ENCODE measurements around the gene ATP11A.
A peak's percentile ranks its signal among the peaks of the same experiment; 100 is the strongest.
"Not testable (repeated sequence)": the region's sequence is repeated elsewhere in the genome, so short reads cannot be mapped to it uniquely, and the experiment has no call there.

ATP11A gene

GRCh38 chr13:112841303-112842015 is 151.6 kb downstream of the ATP11A start:
- not testable (repeated sequence) for H3K9ac ChIP-seq (ENCODE audit: low read depth, low read length); H3K4me3 ChIP-seq (ENCODE audit: low read depth, low read length); H3K27me3 ChIP-seq (ENCODE audit: control insufficient read depth, insufficient read depth, low read length); H3K4me1 ChIP-seq (ENCODE audit: control insufficient read depth, insufficient read depth, low read length); H3K9me3 ChIP-seq (ENCODE audit: control insufficient read depth, insufficient read depth, low read length)
- Histone ChIP-seq H3K27ac (ENCODE audit: low read depth, low read length) (peak overlapping the region; percentile 2), H3K36me3 (ENCODE audit: control insufficient read depth, insufficient read depth, low read length) (peaks cover 63% of the 10 kb centered on the region)

- Histone ChIP-seq H3K4me1 (ENCODE audit: control insufficient read depth, insufficient read depth, low read length) (no peaks in the 10 kb centered on the region), H3K27me3 (ENCODE audit: control insufficient read depth, insufficient read depth, low read length) (no peaks in the 10 kb centered on the region), H3K4me3 (ENCODE audit: low read depth, low read length) (no peak overlapping the region), H3K9me3 (ENCODE audit: control insufficient read depth, insufficient read depth, low read length) (no peaks in the 10 kb centered on the region), H3K36me3 (ENCODE audit: control insufficient read depth, insufficient read depth, low read length) (peaks cover 53% of the 10 kb centered on the region), H3K9ac (ENCODE audit: low read depth, low read length) (no peak overlapping the region), H3K27ac (ENCODE audit: low read depth, low read length) (no peak overlapping the region)
These were observed 152.6 kb downstream of the ATP11A start for GRCh38 chr13:112842343-112842856.

- Histone ChIP-seq H3K36me3 (ENCODE audit: control insufficient read depth, insufficient read depth, low read length) (peaks cover 48% of the 10 kb centered on the region), H3K9me3 (ENCODE audit: control insufficient read depth, insufficient read depth, low read length) (no peaks in the 10 kb centered on the region), H3K4me3 (ENCODE audit: low read depth, low read length) (no peak overlapping the region), H3K27ac (ENCODE audit: low read depth, low read length) (no peak overlapping the region), H3K27me3 (ENCODE audit: control insufficient read depth, insufficient read depth, low read length) (no peaks in the 10 kb centered on the region), H3K4me1 (ENCODE audit: control insufficient read depth, insufficient read depth, low read length) (no peaks in the 10 kb centered on the region), H3K9ac (ENCODE audit: low read depth, low read length) (no peak overlapping the region)
These were observed 153.1 kb downstream of the ATP11A start for GRCh38 chr13:112842931-112843391.

GRCh38 chr13:112843392-112844111 is 153.7 kb downstream of the ATP11A start:
- no peak overlapping the region for H3K4me3 ChIP-seq (ENCODE audit: low read depth, low read length)
- H3K36me3 ChIP-seq (ENCODE audit: control insufficient read depth, insufficient read depth, low read length) = peaks cover 42% of the 10 kb centered on the region
- no peak overlapping the region for H3K9ac ChIP-seq (ENCODE audit: low read depth, low read length)
- H3K9me3 ChIP-seq (ENCODE audit: control insufficient read depth, insufficient read depth, low read length) = no peaks in the 10 kb centered on the region
- no peaks in the 10 kb centered on the region for H3K4me1 ChIP-seq (ENCODE audit: control insufficient read depth, insufficient read depth, low read length)
- H3K27me3 ChIP-seq (ENCODE audit: control insufficient read depth, insufficient read depth, low read length) = no peaks in the 10 kb centered on the region
- H3K27ac ChIP-seq (ENCODE audit: low read depth, low read length) = no peak overlapping the region

- Histone ChIP-seq H3K27ac (ENCODE audit: low read depth, low read length) (no peak overlapping the region), H3K4me1 (ENCODE audit: control insufficient read depth, insufficient read depth, low read length) (no peaks in the 10 kb centered on the region), H3K9ac (ENCODE audit: low read depth, low read length) (no peak overlapping the region), H3K27me3 (ENCODE audit: control insufficient read depth, insufficient read depth, low read length) (no peaks in the 10 kb centered on the region), H3K9me3 (ENCODE audit: control insufficient read depth, insufficient read depth, low read length) (no peaks in the 10 kb centered on the region), H3K36me3 (ENCODE audit: control insufficient read depth, insufficient read depth, low read length) (peaks cover 34% of the 10 kb centered on the region), H3K4me3 (ENCODE audit: low read depth, low read length) (no peak overlapping the region)
These were observed 154.6 kb downstream of the ATP11A start for GRCh38 chr13:112844411-112844810.

GRCh38 chr13:112844879-112845278 is 155.0 kb downstream of the ATP11A start:
- Histone ChIP-seq H3K36me3 (ENCODE audit: control insufficient read depth, insufficient read depth, low read length) (peaks cover 30% of the 10 kb centered on the region), H3K9me3 (ENCODE audit: control insufficient read depth, insufficient read depth, low read length) (no peaks in the 10 kb centered on the region), H3K9ac (ENCODE audit: low read depth, low read length) (no peak overlapping the region), H3K27me3 (ENCODE audit: control insufficient read depth, insufficient read depth, low read length) (no peaks in the 10 kb centered on the region), H3K27ac (ENCODE audit: low read depth, low read length) (no peak overlapping the region), H3K4me1 (ENCODE audit: control insufficient read depth, insufficient read depth, low read length) (no peaks in the 10 kb centered on the region), H3K4me3 (ENCODE audit: low read depth, low read length) (no peak overlapping the region)

- Histone ChIP-seq H3K4me3 (ENCODE audit: low read depth, low read length) (no peak overlapping the region), H3K36me3 (ENCODE audit: control insufficient read depth, insufficient read depth, low read length) (peaks cover 30% of the 10 kb centered on the region), H3K4me1 (ENCODE audit: control insufficient read depth, insufficient read depth, low read length) (no peaks in the 10 kb centered on the region), H3K9me3 (ENCODE audit: control insufficient read depth, insufficient read depth, low read length) (no peaks in the 10 kb centered on the region), H3K27me3 (ENCODE audit: control insufficient read depth, insufficient read depth, low read length) (no peaks in the 10 kb centered on the region), H3K9ac (ENCODE audit: low read depth, low read length) (no peak overlapping the region), H3K27ac (ENCODE audit: low read depth, low read length) (no peak overlapping the region)
These were observed 155.8 kb downstream of the ATP11A start for GRCh38 chr13:112845511-112846144.

- Histone ChIP-seq H3K4me1 (ENCODE audit: control insufficient read depth, insufficient read depth, low read length) (no peaks in the 10 kb centered on the region), H3K9ac (ENCODE audit: low read depth, low read length) (no peak overlapping the region), H3K9me3 (ENCODE audit: control insufficient read depth, insufficient read depth, low read length) (no peaks in the 10 kb centered on the region), H3K27ac (ENCODE audit: low read depth, low read length) (no peak overlapping the region), H3K36me3 (ENCODE audit: control insufficient read depth, insufficient read depth, low read length) (peaks cover 38% of the 10 kb centered on the region), H3K4me3 (ENCODE audit: low read depth, low read length) (no peak overlapping the region), H3K27me3 (ENCODE audit: control insufficient read depth, insufficient read depth, low read length) (no peaks in the 10 kb centered on the region)
These were observed 156.7 kb downstream of the ATP11A start for GRCh38 chr13:112846411-112847115.

- no peak overlapping the region for H3K9ac ChIP-seq (ENCODE audit: low read depth, low read length)
These were observed 159.7 kb downstream of the ATP11A start for GRCh38 chr13:112849500-112849899.

GRCh38 chr13:112850273-112850672 is 160.4 kb downstream of the ATP11A start:
- H3K4me1 ChIP-seq (ENCODE audit: control insufficient read depth, insufficient read depth, low read length) = no peaks in the 10 kb centered on the region
- H3K36me3 ChIP-seq (ENCODE audit: control insufficient read depth, insufficient read depth, low read length) = peaks cover 40% of the 10 kb centered on the region
- H3K9me3 ChIP-seq (ENCODE audit: control insufficient read depth, insufficient read depth, low read length) = no peaks in the 10 kb centered on the region
- H3K4me3 ChIP-seq (ENCODE audit: low read depth, low read length) = no peak overlapping the region
- no peak overlapping the region for H3K27ac ChIP-seq (ENCODE audit: low read depth, low read length)
- no peaks in the 10 kb centered on the region for H3K27me3 ChIP-seq (ENCODE audit: control insufficient read depth, insufficient read depth, low read length)
- H3K9ac ChIP-seq (ENCODE audit: low read depth, low read length) = no peak overlapping the region

More at GRCh38 chr13:112849500-112849899, 159.7 kb downstream of the ATP11A start:
- peaks cover 33% of the 10 kb centered on the region for H3K36me3 ChIP-seq (ENCODE audit: control insufficient read depth, insufficient read depth, low read length)
- no peaks in the 10 kb centered on the region for H3K9me3 ChIP-seq (ENCODE audit: control insufficient read depth, insufficient read depth, low read length)
- no peak overlapping the region for H3K27ac ChIP-seq (ENCODE audit: low read depth, low read length)
- H3K4me1 ChIP-seq (ENCODE audit: control insufficient read depth, insufficient read depth, low read length) = no peaks in the 10 kb centered on the region
- H3K4me3 ChIP-seq (ENCODE audit: low read depth, low read length) = no peak overlapping the region
- no peaks in the 10 kb centered on the region for H3K27me3 ChIP-seq (ENCODE audit: control insufficient read depth, insufficient read depth, low read length)
